Measurements from ENCODE around the gene PRM1.
A peak's percentile ranks its signal among the peaks of the same experiment; 100 is the strongest.

The PRM1 gene

GRCh38 chr16:11315510-11315909, 34.4 kb upstream of the PRM1 start:
- ChIA-PET CTCF (no interaction called here), POLR2A (interaction anchor here (0.7 kb wide), 1 partner anchor 112 kb away, joined by 5 read pairs; no protein-coding TSS in a partner anchor)
- TF ChIP-seq, protein P1, sequence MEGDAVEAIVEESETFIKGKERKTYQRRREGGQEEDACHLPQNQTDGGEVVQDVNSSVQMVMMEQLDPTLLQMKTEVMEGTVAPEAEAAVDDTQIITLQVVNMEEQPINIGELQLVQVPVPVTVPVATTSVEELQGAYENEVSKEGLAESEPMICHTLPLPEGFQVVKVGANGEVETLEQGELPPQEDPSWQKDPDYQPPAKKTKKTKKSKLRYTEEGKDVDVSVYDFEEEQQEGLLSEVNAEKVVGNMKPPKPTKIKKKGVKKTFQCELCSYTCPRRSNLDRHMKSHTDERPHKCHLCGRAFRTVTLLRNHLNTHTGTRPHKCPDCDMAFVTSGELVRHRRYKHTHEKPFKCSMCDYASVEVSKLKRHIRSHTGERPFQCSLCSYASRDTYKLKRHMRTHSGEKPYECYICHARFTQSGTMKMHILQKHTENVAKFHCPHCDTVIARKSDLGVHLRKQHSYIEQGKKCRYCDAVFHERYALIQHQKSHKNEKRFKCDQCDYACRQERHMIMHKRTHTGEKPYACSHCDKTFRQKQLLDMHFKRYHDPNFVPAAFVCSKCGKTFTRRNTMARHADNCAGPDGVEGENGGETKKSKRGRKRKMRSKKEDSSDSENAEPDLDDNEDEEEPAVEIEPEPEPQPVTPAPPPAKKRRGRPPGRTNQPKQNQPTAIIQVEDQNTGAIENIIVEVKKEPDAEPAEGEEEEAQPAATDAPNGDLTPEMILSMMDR (IDR thresholded peaks at IDR 0.05; ENCODE audit: control extremely low read depth, extremely low read depth, low read depth, missing control alignments) = no peak
- no peak for DNase-seq (ENCODE audit: extremely low spot score)

DNA sequence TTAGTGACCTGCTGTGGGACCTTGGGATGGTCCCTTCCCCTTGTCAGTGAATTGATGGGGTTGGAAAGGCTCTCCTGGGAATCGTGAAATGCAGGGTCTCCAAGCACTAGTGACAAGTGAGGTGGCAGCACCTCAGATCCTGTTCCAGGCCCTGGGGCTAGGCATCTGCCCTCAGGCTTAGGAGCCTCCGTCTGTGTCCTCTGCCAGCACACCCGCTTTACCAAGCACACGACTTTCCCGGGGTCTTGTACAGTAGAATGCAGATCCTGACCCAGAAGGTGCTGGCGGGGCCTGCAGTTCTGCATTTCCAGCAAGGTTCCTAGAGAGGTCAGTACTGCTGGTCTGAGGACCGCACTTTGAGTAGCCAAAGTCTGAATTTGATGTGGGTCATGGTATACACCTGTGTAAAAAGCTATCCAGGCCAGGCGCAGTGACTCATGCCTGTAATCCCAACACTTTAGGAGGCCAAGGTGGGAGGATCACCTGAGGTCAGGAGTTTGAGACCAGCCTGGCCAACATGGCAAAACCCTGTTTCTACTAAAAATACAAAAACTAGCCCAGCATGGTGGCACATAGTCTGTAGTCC, 33.3 kb upstream of the PRM1 start:
- TF ChIP-seq, protein P1 (IDR thresholded peaks at IDR 0.05; ENCODE audit: control extremely low read depth, extremely low read depth, low read depth, missing control alignments) = no peak
- DNase-seq (ENCODE audit: extremely low spot score) = no peak
- ChIA-PET CTCF (no interaction called here), POLR2A (no interaction called here)

DNA sequence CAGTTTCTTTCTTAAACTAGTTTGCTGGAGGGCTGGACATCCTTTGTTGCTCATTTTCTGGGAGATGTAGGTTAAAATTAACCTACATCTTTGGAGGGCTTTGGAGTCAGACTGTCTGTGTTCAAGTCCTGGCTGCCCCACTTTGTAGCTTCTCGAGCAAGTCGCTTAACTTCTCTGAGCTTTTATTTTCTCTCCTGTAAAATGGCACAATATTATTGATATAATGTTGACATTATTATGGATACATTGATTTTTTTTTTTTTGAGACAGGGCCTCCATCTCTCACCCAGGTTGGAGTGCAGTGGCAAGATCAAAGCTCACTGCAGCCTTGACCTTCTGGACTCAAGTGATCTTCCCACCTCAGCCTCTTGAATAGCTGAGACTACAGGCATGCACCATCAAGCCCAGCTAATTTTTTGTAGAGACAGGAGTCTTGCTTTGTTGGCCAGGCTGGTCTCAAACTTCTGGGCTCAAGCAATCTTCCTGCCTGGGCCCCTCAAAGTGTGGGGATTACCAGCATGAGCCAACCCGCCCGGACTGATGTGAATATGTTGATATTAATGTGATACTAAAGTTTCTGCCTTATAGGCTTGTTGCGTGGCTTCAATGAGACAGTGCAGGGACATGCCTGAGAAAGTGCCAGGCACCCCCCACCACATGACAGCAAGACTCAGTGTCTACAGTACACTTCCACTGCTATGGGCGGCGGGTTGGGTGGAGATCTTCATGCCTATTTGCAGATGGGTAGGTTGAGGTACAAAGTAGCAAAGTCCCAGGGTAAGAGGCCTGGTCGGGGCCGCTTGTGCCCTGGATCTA, 32.6 kb upstream of the PRM1 start:
- TF ChIP-seq, protein P1 (IDR thresholded peaks at IDR 0.05; ENCODE audit: control extremely low read depth, extremely low read depth, low read depth, missing control alignments) = no peak
- ChIA-PET CTCF (interaction anchor here (6.0 kb wide), 1 partner anchor 57 kb away, joined by 48 read pairs; the partner anchor contains the start of gene SOCS1), POLR2A (interaction anchor here (7.1 kb wide), 1 partner anchor 59 kb away, joined by 52 read pairs; the partner anchor contains the start of gene SOCS1)
- no peak for DNase-seq (ENCODE audit: extremely low spot score)

DNA sequence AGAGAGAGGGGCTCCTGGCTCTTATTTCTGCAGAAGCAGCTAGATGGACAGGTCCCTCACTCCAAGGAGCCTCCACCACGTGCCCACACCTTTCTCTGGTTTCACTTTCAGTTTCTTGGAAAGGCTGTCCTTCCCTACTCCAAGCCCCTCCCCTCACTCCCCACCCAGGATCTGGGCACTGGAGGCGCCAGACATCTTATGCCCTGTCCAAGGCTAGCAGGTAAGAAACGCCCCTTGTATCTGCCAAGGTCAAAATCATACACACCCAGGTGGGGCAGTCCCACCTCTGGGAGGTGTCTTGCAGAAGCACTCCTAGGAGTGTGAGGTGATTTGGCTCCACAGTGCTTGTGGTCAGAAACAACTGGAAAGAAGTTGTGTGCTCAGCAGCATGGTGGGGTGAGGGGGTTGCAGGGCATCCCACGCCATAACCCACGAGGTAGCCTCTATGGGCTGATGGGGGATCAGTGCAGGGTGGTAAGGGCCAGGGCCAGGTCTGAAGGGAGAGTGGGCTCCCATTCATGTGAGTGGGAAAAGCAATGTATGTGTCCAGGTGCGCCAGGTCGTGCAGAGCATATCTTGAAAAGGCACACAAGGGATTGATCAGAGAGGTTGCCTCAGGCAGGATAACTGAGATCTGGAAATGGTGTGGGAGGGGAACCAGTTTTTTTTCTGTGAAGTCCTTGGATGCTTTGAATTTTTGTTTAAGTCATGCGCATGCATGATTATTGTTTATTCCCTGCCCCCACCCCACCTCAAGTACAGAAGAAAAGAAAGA, 31.8 kb upstream of the PRM1 start:
- TF ChIP-seq, protein P1 (IDR thresholded peaks at IDR 0.05; ENCODE audit: control extremely low read depth, extremely low read depth, low read depth, missing control alignments) = no peak
- DNase-seq (ENCODE audit: extremely low spot score) = no peak
- ChIA-PET CTCF (interaction anchor here (1.0 to 6.0 kb wide), 5 partner anchors 15 to 359 kb away, joined by 3 to 48 read pairs (median 8); partner anchors contain the start of gene SOCS1), POLR2A (interaction anchor here (7.1 kb wide), 1 partner anchor 58 kb away, joined by 52 read pairs; the partner anchor contains the start of gene SOCS1)

DNA sequence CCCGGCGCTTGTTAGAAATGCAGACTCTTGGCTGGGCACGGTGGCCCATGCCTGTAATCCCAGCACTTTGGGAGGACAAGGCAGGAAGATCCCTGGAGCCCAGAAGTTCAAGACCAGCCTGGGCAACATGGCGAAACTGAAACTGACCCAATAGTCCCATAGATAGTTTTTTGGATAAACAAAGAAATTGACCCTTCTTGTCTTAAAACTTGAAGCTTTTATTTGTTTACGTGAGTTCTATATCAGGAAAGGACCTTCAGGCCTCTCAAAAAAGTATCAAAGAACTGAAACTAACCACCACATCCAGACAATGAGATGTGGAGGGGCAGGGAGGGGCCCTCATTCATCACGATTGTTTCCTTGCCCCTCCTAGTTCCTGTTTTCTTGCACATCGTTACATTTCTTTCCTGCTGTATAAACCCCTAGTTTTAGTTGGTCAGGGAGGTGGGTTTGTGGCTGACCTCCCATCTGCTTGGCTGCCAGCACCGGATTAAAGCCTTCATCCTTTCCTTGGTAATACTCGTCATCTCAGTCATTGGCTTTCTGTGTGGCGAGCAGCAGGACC, 29.9 kb upstream of the PRM1 start:
- ChIA-PET POLR2A (interaction anchor here (1.0 to 7.1 kb wide), 2 partner anchors 30 to 56 kb away, joined by 3 to 52 read pairs; partner anchors contain the start of gene SOCS1), CTCF (interaction anchor here (1.1 to 6.0 kb wide), 8 partner anchors 10 to 347 kb away, joined by 3 to 48 read pairs (median 4); partner anchors contain the start of gene SOCS1)
- TF ChIP-seq, protein P1 (IDR thresholded peaks at IDR 0.05; ENCODE audit: control extremely low read depth, extremely low read depth, low read depth, missing control alignments) = no peak
- peak; percentile 68 for DNase-seq (ENCODE audit: extremely low spot score)

Data from GM10248 (cell line).